NCI-H2196 treated with DMSO at 0.1 percent for 48 hours (cell line): Measurements from ENCODE around the gene FBXW8.
A peak's percentile ranks its signal among the peaks of the same experiment; 100 is the strongest.

ENCODE experiments used
- DNase-seq: peaks from one replicate; lab custom pipeline; 2025; ENCODE audit not compliant: unreplicated experiment; lab: John Stamatoyannopoulos, UW

Gene FBXW8

GRCh38 chr12:116954710-116955381 lies 44.1 kb downstream of the FBXW8 start:
- DNase-seq, result peak; percentile 36

GRCh38 chr12:116955382-116956021 lies 44.8 kb downstream of the FBXW8 start:
- peak; percentile 36 for DNase-seq

GRCh38 chr12:116958402-116959197 lies 47.9 kb downstream of the FBXW8 start:
- no peak for DNase-seq

GRCh38 chr12:116959198-116959460 lies 48.4 kb downstream of the FBXW8 start:
- no peak for DNase-seq

DNA sequence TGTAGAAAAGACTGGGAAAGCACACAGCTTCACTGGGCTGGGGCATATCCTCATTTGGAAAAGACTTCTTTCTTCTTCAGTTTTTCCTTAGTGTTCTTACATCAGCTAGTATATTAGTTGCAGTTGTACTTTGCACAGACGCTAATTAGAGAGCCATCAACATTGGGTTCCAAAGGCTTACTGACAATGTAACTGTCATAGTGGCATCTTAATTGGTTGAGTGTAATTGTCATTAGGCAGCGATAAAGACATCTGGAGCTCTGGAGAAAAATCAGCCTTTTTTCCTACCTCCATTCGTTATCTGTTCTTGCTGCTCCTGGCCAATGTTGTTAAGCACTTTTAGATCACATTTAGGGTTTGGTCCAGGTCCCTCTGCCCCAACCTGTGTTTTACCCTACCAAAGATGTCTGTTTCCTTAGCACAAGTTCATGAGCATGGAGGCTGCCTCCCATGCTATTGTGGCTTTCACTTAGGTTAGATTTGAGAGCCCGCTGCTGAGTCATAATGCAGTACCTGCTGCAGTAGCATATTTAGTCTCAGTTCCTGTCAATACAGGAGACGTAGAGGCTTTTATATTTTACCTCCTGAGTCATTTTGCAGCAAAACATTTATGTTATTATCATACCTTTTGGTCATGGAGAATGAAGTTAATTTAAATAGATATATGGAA lies 49.2 kb downstream of the FBXW8 start:
- DNase-seq, result no peak

- no peak for DNase-seq
Measured at GRCh38 chr12:116962197-116962596, 51.4 kb downstream of the FBXW8 start.

DNA sequence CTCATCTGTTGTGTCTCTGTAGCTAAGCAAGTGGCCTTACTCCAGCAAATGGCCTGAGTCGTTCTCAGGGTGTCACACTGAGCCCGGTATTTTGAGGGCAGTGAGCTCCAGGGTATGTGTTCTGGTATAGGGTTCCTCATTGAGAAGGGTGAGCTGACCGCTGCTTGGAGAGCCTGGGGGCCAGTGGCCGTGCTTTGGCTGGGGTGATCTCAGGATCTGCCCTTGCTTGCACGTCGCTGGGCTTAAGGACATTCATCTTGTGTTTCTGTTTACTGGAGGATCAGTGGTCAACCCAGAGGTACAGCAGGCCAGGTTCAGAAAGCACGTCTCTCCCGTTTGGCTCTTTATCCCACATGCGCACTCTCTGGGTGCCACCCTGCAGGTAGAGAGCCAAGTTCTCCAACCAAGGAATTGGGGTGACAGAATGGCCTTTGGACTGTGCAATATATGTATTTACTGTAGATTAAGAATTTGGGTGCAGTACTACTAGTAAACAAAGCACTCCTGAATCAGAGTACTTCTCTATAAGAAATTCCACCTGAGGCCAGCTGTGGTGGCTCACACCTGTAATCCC lies 52.1 kb downstream of the FBXW8 start:
- no peak for DNase-seq

GRCh38 chr12:116964054-116965050 lies 53.6 kb downstream of the FBXW8 start:
- DNase-seq, result no peak

GRCh38 chr12:116968986-116969385 lies 58.2 kb downstream of the FBXW8 start:
- no peak for DNase-seq

DNA sequence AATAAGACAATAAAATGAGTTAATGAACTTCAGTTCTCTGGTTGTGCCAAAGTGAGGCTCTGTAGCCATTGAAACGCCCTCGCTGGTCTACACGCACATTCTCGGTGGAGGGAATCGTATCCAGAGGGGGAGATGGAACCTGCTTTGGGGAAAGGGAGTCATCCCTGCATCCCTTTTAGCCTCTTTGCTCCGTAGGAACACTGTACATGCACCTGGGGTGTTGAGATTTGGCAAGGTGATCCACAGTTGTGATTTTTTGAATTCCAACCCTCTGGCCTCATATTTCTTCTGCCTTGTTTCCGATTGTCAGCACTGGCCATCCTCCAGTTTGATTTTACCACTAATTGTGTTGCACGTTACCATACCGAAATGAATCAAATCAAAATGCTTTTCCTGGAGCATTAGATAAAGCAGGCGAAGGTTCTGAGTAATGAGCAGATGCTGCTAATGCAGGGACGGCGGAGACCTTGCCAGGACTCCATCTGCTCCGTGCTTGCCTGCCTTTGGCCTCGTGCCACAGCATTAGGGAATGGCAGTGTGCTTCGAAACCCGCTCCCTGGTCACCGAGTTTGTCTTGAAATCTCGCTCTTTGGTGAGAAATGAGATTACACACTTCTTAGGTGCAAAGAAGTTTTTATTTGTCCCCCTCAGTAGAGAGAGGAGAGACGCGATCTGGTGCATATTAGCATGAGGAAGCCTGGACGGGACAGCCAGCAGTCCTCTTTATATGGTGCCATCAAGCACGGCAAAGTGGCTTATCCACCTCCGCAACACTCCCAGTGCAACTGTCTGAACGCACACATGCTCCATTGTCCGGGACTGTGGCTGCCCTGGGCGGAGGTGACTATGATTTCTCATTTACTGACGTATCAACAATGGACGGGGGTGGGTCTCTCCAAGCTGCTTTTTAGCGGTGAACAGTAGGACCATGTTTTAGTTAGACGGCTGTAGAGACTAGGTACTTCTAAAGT lies 59.1 kb downstream of the FBXW8 start:
- DNase-seq, result no peak

- no peak for DNase-seq
Measured at GRCh38 chr12:116971222-116971621, 60.5 kb downstream of the FBXW8 start.

DNA sequence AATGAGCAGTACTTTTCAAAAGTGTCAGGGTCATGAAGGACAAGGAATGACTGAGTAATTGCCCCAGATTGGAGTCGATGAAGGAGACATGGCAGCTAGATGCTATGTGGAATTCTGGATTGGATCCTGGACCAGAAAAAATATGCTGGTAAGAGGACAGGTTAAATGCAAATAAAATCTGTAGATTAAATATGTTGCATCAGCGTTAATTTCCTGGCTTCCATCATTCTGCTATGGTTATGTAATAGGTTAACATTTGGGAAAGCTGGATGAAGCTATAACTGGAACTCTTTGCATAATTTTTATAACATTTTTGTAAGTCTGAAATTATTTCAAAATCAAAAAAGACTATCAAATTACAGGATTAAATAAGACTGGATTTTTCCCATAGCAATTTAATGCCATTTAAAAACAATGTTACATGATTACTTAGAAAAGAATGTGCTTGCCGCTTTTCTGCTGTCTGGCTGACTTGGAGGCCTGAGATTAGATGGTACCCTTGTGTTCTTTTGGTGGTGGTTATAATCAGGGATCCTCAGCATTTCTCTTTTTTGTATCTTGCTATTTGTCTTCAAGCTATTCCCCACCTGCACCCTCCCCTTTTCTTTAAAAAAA lies 65.1 kb downstream of the FBXW8 start:
- no peak for DNase-seq

- DNase-seq, result no peak
Measured at GRCh38 chr12:116977465-116978380, 67.0 kb downstream of the FBXW8 start.

GRCh38 chr12:116978791-116979508 lies 68.2 kb downstream of the FBXW8 start:
- DNase-seq, result no peak

- DNase-seq, result no peak
Measured at GRCh38 chr12:116980083-116980482, 69.3 kb downstream of the FBXW8 start.

DNA sequence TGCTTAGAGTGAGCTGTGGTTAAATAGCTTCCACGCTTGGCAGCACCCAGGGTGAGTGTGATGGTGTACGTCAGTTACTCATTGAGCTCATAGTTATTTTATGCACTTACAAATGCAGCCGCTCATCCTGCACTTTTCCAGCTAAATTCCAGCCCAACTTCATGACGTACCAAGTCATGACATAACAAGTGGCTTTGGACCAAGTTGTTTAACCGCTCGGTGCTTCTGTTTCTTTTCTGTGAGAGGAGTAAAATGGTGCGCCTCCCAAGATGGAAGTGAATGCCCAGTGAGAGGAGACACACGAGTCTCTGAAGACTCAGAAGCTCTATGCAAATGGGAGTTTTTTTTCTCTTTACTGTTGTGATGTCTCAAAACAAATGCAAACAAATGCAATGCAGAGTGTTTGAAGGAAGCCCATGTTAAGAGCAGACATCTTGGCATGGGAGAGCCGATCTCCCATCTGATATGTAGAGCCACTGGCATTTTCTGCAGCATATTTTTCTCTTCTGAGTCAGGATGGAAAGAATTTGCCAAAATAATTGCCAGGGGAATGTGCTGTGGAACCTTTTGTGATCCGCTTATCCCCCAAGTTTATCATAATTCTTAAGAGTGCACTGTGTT lies 72.2 kb downstream of the FBXW8 start:
- DNase-seq, result no peak

DNA sequence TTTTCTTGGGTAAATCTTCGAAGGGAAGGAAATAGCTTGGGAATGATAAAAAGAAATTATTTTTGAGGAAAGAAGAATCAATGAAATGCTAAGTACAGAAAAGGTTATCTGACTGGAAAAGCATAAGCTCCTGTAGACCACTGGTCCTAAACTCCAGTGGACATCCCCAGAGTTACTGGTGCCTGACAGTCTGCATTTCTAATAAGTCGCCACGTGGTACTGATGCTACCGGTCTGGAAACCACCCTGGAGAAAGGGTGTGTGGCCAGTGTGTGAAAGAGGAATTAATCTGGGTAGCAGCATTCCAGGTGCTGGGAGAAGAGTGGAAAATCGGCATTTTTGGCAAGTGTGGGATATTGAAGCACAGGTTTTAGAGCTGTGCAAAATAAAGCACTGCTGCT lies 73.3 kb downstream of the FBXW8 start:
- DNase-seq, result no peak
